Omental fat pad (tissue), 4 donors: Measurements from ENCODE around the gene ABHD12. TPM values are rescaled to one million over a fixed set of nuclear protein-coding genes. Genes with fewer than 3 reads are reported as not detected.

Source experiments
- ATAC-seq: fragments of 150-250 bp; one replicate; pipeline ENCODE4 v1.9.1; 2016; ENCODE audit warnings: mild to moderate bottlenecking, moderate library complexity; ENCODE audit not compliant: low FRiP score
- DNase-seq: peaks from one replicate; pipeline ENCODE4 v3.0.0-alpha.2; 2019; ENCODE audit warnings: low spot score
- total RNA-seq, 4 donors: library from RNA; depleted of rRNA; stranded (reverse); fragments of >200 nt; gene quantifications; one replicate each; pipeline ENCODE4 v1.1.0, GENCODE V29; 2016
- TF ChIP-seq, protein P1 (sequence below), 3 donors: fragments of 450-650 bp; IDR thresholded peaks; one replicate each; pipeline ENCODE4 v1.5.1; 2016 to 2017; ENCODE audit warnings: antibody characterized with exemption in 3 of 3, mild to moderate bottlenecking in 3 of 3, moderate library complexity in 2 of 3

ABHD12 gene
- total RNA-seq, 4 donors from 2014 or later = 30.3 to 46.3 (median 38.4) TPM

DNA sequence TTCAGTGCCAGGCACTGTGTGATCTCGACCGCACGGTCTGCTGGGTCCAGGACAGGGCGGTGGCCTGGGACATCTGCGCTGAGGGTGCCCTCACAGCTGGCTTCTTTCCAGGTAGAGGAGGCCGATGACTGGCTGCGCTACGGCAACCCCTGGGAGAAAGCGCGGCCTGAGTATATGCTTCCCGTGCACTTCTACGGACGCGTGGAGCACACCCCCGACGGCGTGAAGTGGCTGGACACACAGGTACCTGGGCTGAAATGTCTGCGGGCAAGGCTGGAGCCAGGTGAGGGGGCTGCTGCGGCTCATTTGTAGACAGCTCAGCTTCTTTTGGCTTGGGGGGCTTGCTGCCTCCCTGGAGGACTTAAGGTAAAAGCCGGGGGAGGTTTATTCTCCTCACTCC, 116.2 kb downstream of the ABHD12 start:
- DNase-seq (peak; percentile 5), ATAC-seq (no peak)
- TF ChIP-seq, protein P1, sequence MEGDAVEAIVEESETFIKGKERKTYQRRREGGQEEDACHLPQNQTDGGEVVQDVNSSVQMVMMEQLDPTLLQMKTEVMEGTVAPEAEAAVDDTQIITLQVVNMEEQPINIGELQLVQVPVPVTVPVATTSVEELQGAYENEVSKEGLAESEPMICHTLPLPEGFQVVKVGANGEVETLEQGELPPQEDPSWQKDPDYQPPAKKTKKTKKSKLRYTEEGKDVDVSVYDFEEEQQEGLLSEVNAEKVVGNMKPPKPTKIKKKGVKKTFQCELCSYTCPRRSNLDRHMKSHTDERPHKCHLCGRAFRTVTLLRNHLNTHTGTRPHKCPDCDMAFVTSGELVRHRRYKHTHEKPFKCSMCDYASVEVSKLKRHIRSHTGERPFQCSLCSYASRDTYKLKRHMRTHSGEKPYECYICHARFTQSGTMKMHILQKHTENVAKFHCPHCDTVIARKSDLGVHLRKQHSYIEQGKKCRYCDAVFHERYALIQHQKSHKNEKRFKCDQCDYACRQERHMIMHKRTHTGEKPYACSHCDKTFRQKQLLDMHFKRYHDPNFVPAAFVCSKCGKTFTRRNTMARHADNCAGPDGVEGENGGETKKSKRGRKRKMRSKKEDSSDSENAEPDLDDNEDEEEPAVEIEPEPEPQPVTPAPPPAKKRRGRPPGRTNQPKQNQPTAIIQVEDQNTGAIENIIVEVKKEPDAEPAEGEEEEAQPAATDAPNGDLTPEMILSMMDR (IDR thresholded peaks at IDR 0.05) = no peak

DNA sequence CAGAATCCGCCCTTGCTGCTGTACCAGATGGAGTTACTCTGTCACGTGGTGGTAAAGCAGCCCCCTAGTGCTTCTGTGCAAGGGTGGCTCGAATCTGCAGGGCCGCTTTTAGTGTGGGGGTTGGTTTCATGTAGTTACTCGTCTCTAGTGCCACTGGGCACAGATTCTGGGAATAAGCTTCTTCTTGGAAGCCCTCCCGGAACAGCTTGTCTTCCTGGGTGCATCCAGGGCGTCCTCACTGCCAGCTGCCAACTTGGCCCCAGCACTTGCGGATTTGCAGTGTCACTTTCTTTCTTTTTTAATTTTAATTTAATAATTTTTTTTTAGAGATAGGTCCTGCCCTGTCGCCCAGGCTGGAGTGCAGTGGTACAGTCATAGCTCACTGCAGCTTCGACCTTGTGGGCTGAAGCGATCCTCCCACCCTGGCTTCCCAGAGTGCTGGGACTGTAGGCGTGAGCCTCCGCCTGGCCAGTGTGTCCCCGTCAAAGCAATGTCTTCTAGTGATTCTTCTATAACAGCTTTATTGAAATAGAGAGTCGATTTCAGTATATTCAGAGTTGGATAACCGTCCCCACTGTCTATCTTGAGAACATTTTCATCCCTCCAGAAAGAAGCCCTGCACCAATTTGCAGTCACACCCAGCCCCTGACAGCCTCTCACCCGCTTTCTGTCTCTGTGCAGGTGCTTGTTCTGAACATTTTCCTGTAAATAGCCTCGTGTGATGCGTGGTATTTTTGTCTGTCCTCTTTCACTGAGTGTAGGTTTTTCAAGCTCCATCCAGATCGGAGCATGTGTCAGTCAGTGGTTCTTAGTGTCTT, 116.9 kb downstream of the ABHD12 start:
- TF ChIP-seq, protein P1 (IDR thresholded peaks at IDR 0.05) = no peak
- peak; percentile 19 for DNase-seq
- no peak for ATAC-seq

DNA sequence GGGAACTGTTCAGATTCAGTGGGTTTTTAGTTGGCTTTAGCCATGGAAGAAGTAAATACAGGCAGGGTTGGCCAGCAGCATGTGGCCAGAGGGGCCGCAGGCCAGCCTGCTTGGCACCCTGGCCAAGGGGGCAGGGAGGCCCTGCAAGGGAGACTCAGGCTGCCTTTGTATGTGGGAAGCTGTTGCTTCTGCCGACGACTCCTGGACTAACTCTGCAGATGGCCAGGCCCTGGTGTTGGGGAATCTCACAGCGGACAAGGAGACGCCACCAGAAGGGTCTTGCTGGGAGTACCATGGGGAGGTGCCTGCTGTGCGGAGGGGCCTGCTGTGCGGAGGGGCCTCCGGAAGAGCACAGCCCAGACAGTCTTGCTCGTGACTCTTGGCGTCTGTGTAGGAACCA, 117.6 kb downstream of the ABHD12 start:
- TF ChIP-seq, protein P1 (IDR thresholded peaks at IDR 0.05) = no peak
- no peak for DNase-seq
- ATAC-seq = no peak

DNA sequence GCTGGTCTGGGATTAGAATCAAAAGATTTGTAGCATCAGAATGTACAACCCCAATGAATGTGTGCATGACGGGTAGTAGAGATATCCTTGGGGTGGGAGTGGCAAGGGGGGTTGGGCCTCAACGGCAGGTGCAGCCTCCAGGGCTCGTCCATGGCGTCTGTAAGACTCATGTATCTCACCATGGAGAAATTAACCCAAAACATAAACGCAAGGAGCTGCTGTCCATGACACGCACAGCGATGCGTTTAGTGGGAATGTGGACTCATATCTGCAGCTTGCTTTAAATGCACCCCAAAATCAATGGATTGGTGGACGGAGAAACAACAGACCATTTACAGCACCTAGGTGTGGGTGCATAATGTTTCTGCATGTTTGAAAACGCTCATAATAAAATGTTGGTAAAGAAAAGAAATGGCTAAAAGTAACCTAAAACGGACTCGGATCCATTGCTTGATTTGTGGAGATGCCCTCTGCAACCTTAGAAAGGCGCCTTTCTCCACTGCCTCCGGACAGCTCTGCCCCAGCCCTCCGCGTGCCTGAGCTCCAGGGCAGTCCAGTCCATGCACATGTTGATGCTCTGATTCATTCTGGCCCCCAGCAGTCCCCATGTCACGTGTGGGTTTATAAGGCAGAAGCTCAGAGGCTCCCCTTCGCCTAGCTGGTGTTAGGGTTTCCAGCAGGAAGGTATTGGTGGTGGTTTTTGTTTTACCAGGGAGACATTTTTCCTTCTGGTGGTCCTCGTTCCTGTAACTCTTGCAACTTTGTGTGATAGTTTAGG, 118.2 kb downstream of the ABHD12 start:
- no peak for ATAC-seq
- TF ChIP-seq, protein P1 (IDR thresholded peaks at IDR 0.05) = no peak
- DNase-seq = peak; percentile 20

DNA sequence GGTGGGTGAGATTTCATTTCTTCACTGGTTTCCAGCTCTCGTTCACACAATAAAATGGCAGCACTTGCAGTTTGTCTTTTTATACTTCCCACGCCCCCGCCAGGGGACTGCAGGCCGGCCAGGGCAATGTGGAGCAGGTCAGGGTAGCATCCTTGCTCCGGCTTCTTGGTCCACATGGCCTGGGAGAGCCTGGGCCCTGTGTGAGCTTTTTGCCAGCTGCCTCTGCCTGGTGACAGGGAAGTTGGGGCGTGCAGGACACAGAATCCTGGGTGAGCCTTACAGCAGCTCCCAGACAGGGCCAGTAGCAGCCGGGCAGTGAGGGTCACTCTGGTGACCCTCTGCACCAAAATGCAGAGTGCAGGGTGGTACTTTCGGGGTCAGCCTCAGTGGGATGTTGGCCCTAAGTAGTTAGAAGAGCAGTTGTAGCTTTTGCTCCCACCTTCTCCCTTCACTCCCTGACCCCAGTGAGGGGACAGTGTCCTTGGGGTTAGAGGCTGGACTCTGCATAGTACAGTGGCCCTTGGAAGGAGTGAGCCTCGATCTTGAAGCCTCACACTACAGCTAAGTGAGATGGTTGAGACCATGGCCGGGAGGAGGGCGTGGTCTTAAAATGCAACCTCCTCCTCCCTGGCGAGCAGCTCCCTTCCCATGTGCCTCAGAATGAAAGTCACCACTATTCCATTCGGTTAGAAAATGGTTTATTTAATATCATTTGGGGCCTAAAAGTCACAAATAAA, 119.0 kb downstream of the ABHD12 start:
- TF ChIP-seq, protein P1 (IDR thresholded peaks at IDR 0.05) = no peak
- ATAC-seq (no peak), DNase-seq (peak; percentile 15)

DNA sequence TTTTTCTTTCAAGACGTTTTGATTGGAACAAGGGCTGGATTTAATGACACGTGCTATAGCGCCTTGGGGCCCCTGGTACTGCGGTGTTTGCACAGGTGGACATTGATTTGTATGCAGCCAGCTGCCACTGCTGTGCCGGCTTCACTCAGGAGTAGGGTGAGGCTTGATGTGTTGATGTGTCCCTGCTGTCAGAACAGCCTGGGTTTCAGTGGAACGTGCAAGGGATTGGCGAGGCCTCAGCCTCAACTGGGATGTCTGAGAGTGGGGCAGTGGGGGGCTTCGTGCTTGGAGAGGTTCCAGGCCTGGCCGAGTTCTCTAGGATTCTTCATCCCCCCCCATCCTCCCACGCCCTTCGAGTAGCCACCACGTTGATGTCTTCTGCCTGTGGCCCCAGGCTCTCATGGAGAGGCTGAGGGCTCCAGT, 119.8 kb downstream of the ABHD12 start:
- DNase-seq (peak; percentile 6), ATAC-seq (no peak)

More for the DNA sequence above, 119.8 kb downstream of the ABHD12 start:
- TF ChIP-seq, protein P1 (IDR thresholded peaks at IDR 0.05) = no peak
